ENCODE data around the gene RAPGEF6.

- TF ChIP-seq CTCF (conservative IDR thresholded peaks at IDR 0.05 in 1 of 2, IDR thresholded peaks at IDR 0.05 in 1 of 2; ENCODE audit: extremely low read depth in 1 of 2, insufficient read depth in 1 of 2, low read depth in 1 of 2, low read length in 2 of 2) (no peak), EZH2 (IDR thresholded peaks at IDR 0.05; ENCODE audit: borderline replicate concordance, low read length) (no peak)
These were observed 259.7 kb downstream of the RAPGEF6 start for GRCh38 chr5:131375351-131375750.
